Natural killer cell (primary cell): ENCODE results near the gene MAEA. TPM values are rescaled to one million over a fixed set of nuclear protein-coding genes. Genes with fewer than 3 reads are reported as not detected.

Source experiments
- ATAC-seq, 3 donors: fragments of 150-1000 bp in 2 of 3; fragments of 200-7000 bp in 1 of 3; cut with Tn5 transposase; 1 replicate in 1 of 3; 2 replicates in 2 of 3; pipeline ENCODE4 v1.10.0; 2021; ENCODE audit warnings: mild to moderate bottlenecking in 2 of 3, moderate library complexity in 2 of 3
- DNase-seq, 2 donors: peaks; one replicate each; pipeline versions ENCODE4 v3.0.0 to v3.0.0-alpha.2; 2013 to 2021; ENCODE audit warnings: mixed read lengths in 1 of 2
- H3K27ac ChIP-seq: one replicate; pipeline ENCODE4 v1.5.1; 2013; ENCODE audit warnings: mild to moderate bottlenecking, low read length
- H3K27me3 ChIP-seq: one replicate; pipeline ENCODE4 v1.6.1; 2013; ENCODE audit warnings: low read length; ENCODE audit not compliant: control insufficient read depth, insufficient read depth
- H3K36me3 ChIP-seq: one replicate; pipeline ENCODE4 v1.6.1; 2013; ENCODE audit warnings: low read length; ENCODE audit not compliant: control insufficient read depth, insufficient read depth
- H3K4me1 ChIP-seq: one replicate; pipeline ENCODE4 v1.6.1; 2013; ENCODE audit warnings: low read length; ENCODE audit not compliant: control insufficient read depth, insufficient read depth
- H3K4me3 ChIP-seq: one replicate; pipeline ENCODE4 v1.5.1; 2013; ENCODE audit warnings: low read length
- H3K9me3 ChIP-seq: one replicate; pipeline ENCODE4 v1.6.1; 2013; ENCODE audit warnings: low read length; ENCODE audit not compliant: control insufficient read depth, insufficient read depth
- H3K27ac Mint-ChIP-seq, 2 donors: one replicate each; pipeline ENCODE4 v1.8.0; 2022; ENCODE audit warnings: mild to moderate bottlenecking in 2 of 2, mixed read lengths in 2 of 2, moderate library complexity in 1 of 2
- H3K27me3 Mint-ChIP-seq, 2 donors: one replicate each; pipeline ENCODE4 v1.8.0; 2022; ENCODE audit warnings: low read depth in 2 of 2, mixed read lengths in 2 of 2
- H3K36me3 Mint-ChIP-seq: one replicate; pipeline ENCODE4 v1.8.0; 2022; ENCODE audit warnings: mixed read lengths
- H3K4me1 Mint-ChIP-seq, 2 donors: one replicate each; pipeline ENCODE4 v1.8.0; 2022; ENCODE audit warnings: mixed read lengths in 2 of 2
- H3K4me3 Mint-ChIP-seq: one replicate; pipeline ENCODE4 v1.8.0; 2022; ENCODE audit warnings: mild to moderate bottlenecking, moderate library complexity, mixed read lengths
- H3K9me3 Mint-ChIP-seq, 2 donors: one replicate each; pipeline ENCODE4 v1.8.0; 2022; ENCODE audit warnings: mixed read lengths in 2 of 2
- WGBS: methylation state at CpG from one replicate; pipeline ENCODE4 v1.1.7; 2013; ENCODE audit warnings: missing lambda C conversion rate; ENCODE audit not compliant: insufficient coverage; 5-methylcytosine and 5-hydroxymethylcytosine counted together
- intact Hi-C: fragments of 100-400 bp; cut with micrococcal nuclease; formaldehyde crosslinking; loops from one replicate; pipeline ENCODE4 v1.14.2; 2022
- total RNA-seq, 4 donors: library from RNA; stranded (reverse); fragments of 120-200 nt in 1 of 4; gene quantifications; one replicate each; pipeline versions ENCODE4 v1.2.3 to v1.2.4, GENCODE V29; 2013 to 2022
- TF ChIP-seq, protein P1 (sequence below): fragments of 200-600 bp; IDR thresholded peaks from one replicate; pipeline ENCODE4 v1.8.0; 2022; ENCODE audit warnings: antibody characterized with exemption

Gene MAEA
- total RNA-seq, 3 donors from 2014 or later (not counting 1 experiment from before 2014, with no cell fraction given), result 63.5 to 89.2 (median 64.0) TPM

DNA sequence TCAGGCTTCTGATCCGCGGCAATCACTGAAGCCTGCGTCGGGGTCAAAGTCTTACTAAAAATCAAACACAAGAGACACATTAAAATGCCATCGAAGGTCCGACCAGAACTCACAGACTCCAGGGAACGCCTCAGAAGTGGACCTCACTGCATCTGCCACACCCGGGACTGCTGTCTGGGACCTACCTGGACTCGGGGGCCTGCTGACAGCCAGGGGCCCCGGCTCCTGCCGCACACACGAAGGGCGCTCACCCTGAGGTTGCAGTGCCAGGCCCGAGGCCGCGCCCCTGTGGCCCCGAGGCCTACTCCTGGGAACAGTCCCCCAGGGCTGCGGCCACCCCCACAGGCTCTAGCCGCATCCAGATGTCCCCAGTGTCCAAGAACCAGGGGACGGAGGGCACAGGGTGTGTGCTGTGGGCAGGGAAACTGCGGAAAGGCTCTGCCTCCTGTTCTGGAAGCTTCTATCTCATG is 48.2 kb upstream of the MAEA start:
- intact Hi-C loops, result no loop called here
- Mint-ChIP-seq H3K27ac (peak overlapping the region; percentile 13 to 54), H3K36me3 (no peaks in the 10 kb centered on the region), H3K27me3 (no peaks in the 10 kb centered on the region), H3K4me3 (no peak overlapping the region), H3K4me1 (peaks cover 47 to 51% of the 10 kb centered on the region in 2 donors), H3K9me3 (no peaks in the 10 kb centered on the region)
- H3K36me3 ChIP-seq, result peaks cover 30% of the 10 kb centered on the region
- no peak overlapping the region for H3K4me3 ChIP-seq
- TF ChIP-seq, protein P1, sequence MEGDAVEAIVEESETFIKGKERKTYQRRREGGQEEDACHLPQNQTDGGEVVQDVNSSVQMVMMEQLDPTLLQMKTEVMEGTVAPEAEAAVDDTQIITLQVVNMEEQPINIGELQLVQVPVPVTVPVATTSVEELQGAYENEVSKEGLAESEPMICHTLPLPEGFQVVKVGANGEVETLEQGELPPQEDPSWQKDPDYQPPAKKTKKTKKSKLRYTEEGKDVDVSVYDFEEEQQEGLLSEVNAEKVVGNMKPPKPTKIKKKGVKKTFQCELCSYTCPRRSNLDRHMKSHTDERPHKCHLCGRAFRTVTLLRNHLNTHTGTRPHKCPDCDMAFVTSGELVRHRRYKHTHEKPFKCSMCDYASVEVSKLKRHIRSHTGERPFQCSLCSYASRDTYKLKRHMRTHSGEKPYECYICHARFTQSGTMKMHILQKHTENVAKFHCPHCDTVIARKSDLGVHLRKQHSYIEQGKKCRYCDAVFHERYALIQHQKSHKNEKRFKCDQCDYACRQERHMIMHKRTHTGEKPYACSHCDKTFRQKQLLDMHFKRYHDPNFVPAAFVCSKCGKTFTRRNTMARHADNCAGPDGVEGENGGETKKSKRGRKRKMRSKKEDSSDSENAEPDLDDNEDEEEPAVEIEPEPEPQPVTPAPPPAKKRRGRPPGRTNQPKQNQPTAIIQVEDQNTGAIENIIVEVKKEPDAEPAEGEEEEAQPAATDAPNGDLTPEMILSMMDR, result no peak
- H3K9me3 ChIP-seq, result no peaks in the 10 kb centered on the region
- ATAC-seq (no peak), DNase-seq (no peak)
- no peak overlapping the region for H3K27ac ChIP-seq
- 96% methylated on average over 21 of the region's 21 CpGs for WGBS
- H3K27me3 ChIP-seq, result no peaks in the 10 kb centered on the region
- H3K4me1 ChIP-seq, result peaks cover 49% of the 10 kb centered on the region

DNA sequence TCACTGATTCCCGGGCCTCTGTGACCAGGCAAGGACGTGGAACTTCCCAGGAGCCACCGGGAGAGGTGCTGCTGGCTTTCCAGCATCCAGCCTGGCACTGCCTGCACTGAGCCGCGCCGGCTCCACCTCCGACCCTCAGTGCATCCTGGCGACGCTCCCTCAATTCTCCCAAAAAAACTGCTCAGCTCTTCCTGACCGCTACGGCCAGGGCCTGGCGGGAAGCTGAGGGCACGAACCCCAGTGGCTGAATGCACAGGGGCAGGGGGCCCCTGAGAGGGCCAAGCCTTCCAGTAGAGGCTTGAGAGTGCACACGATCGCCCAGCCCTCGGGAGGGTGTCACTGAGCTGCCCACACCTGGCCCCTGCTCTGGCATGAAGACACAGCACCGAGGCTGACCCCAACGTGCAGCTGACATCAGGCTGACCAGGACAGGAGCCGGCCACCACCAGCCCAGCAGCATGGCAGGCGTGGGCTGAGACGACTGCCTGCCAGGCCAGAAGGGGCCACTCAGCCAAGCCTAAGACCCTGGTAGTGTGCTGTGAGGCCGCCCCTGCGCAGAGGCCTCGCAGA is 47.7 kb upstream of the MAEA start:
- H3K9me3 Mint-ChIP-seq, result no peaks in the 10 kb centered on the region
- WGBS, result 90% methylated on average over 24 of the region's 24 CpGs

DNA sequence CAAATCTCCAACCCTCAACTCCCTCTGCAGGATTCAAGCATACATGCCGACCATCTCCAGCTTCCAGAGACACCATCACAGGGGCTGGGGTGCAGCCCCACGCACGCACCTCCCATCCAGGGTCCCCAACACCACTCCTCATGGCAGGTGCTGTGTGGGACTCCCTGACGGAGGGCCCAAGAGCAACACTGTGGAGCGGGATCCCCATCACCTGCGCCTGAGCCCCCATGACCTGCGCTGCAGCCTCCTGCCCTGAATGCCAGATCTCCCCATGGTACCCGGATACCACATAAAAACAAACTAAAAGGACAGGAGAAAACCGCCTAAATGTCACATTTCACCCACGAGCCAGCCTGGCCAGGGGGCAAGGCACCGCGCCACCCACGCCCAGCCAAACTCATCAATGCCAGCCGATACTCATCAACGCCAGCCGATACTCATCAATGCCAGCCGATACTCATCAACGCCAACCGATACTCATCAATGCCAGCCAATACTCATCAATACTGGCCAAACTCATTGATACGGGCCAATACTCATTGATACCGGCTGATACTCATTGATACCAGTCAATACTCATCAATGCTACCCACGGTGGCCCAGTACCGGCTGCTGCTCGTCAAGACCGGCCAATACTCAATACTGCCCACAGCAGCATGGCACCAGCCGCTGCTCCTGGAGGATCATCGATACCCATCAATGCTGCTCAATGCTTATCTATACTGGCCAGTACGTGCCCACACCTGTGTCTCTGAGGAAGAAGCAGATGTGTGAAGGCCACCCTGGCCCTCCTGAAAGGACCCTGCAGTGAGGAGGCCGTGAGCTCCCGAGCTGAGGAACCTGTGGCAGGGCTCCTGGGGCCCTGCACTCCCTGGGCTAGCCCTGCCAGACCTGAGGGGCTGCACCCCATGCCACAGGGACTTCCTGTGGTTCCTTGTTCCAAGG is 46.9 kb upstream of the MAEA start:
- intact Hi-C loops, result no loop called here
- ATAC-seq (no peak), DNase-seq (peak in 1 of 2 donors; percentile 12)
- Mint-ChIP-seq H3K4me1 (peaks cover 56 to 60% of the 10 kb centered on the region in 2 donors), H3K4me3 (peak overlapping the region; percentile 40), H3K36me3 (no peaks in the 10 kb centered on the region), H3K27ac (peak overlapping the region; percentile 91 to 94), H3K27me3 (no peaks in the 10 kb centered on the region), H3K9me3 (no peaks in the 10 kb centered on the region)
- Histone ChIP-seq H3K4me3 (no peak overlapping the region), H3K27ac (no peak overlapping the region), H3K4me1 (peaks cover 61% of the 10 kb centered on the region), H3K9me3 (no peaks in the 10 kb centered on the region), H3K36me3 (peaks cover 21% of the 10 kb centered on the region), H3K27me3 (no peaks in the 10 kb centered on the region)
- TF ChIP-seq, protein P1, result no peak
- WGBS, result 91% methylated on average over 30 of the region's 30 CpGs

More for the DNA sequence above, 47.7 kb upstream of the MAEA start:
- Histone ChIP-seq H3K4me1 (peaks cover 54% of the 10 kb centered on the region), H3K9me3 (no peaks in the 10 kb centered on the region), H3K36me3 (peaks cover 27% of the 10 kb centered on the region), H3K27ac (no peak overlapping the region), H3K4me3 (no peak overlapping the region), H3K27me3 (no peaks in the 10 kb centered on the region)
- TF ChIP-seq, protein P1, result no peak
- intact Hi-C loops, result no loop called here
- H3K36me3 Mint-ChIP-seq, result no peaks in the 10 kb centered on the region
- H3K4me1 Mint-ChIP-seq, result peaks cover 52 to 57% of the 10 kb centered on the region in 2 donors
- peak overlapping the region; percentile 91 to 94 for H3K27ac Mint-ChIP-seq
- H3K4me3 Mint-ChIP-seq, result peak overlapping the region; percentile 13
- ATAC-seq, result no peak
- peak in 1 of 2 donors; percentile 7 for DNase-seq
- no peaks in the 10 kb centered on the region for H3K27me3 Mint-ChIP-seq
